Caco-2 (cell line): Measurements from ENCODE around the gene KIF26B. TPM values are rescaled to one million over a fixed set of nuclear protein-coding genes. Genes with fewer than 3 reads are reported as not detected.

Source experiments
- BruUV-seq: library from RNA; stranded (reverse); fragments of 400-500 nt; replicated peaks from 2 replicates; lab custom pipeline; 2021; lab: Mats Ljungman, UMichigan
- CTCF ChIA-PET: fragments of 300-600 bp; sonication (Branson Sonifier 250); formaldehyde crosslinking; loops from one replicate; lab custom pipeline; 2022; ENCODE audit warnings: antibody characterized with exemption; lab: Charles Lee
- POLR2A ChIA-PET: fragments of 300-600 bp; sonication (Branson Sonifier 250); formaldehyde crosslinking; loops from one replicate; lab custom pipeline; 2022; ENCODE audit warnings: antibody characterized with exemption; lab: Charles Lee
- DNase-seq, 2 experiments: peaks; one replicate each; pipeline versions ENCODE4 v3.0.0 to v3.0.0-alpha.2; 2020 to 2022
- H3K27me3 ChIP-seq: replicated peaks from 2 replicates; pipeline ENCODE4 v1.6.0; 2011; ENCODE audit warnings: low read length; ENCODE audit not compliant: control insufficient read depth, insufficient read depth
- H3K36me3 ChIP-seq: 2 replicates; pipeline ENCODE4 v1.5.1; 2011; ENCODE audit warnings: low read length; ENCODE audit not compliant: control insufficient read depth, insufficient read depth
- H3K4me1 ChIP-seq: fragments of 250-450 bp; sonication (Bioruptor Pico); 2 replicates; pipeline ENCODE4 v1.5.1; 2020; ENCODE audit warnings: mild to moderate bottlenecking
- H3K4me3 ChIP-seq: 2 replicates; pipeline ENCODE4 v1.5.1; 2011; ENCODE audit warnings: low read depth, mild to moderate bottlenecking, control low read depth, low read length
- H3K9me3 ChIP-seq: fragments of 250-450 bp; sonication (Bioruptor Pico); 2 replicates; pipeline ENCODE4 v1.5.1; 2020; ENCODE audit warnings: mild to moderate bottlenecking, moderate library complexity
- H3K27ac Mint-ChIP-seq: one replicate; pipeline ENCODE4 v1.8.0; 2022; ENCODE audit warnings: mixed read lengths; ENCODE audit not compliant: unreplicated experiment
- H3K27me3 Mint-ChIP-seq: one replicate; pipeline ENCODE4 v1.8.0; 2022; ENCODE audit warnings: mixed read lengths; ENCODE audit not compliant: insufficient read depth, unreplicated experiment
- H3K36me3 Mint-ChIP-seq: one replicate; pipeline ENCODE4 v1.8.0; 2022; ENCODE audit warnings: mild to moderate bottlenecking, mixed read lengths; ENCODE audit not compliant: insufficient read depth, unreplicated experiment
- H3K4me1 Mint-ChIP-seq: one replicate; pipeline ENCODE4 v1.8.0; 2022; ENCODE audit warnings: low read depth, mixed read lengths; ENCODE audit not compliant: unreplicated experiment
- H3K4me3 Mint-ChIP-seq: one replicate; pipeline ENCODE4 v1.8.0; 2022; ENCODE audit warnings: mild to moderate bottlenecking, moderate library complexity, mixed read lengths; ENCODE audit not compliant: unreplicated experiment
- H3K9me3 Mint-ChIP-seq: one replicate; pipeline ENCODE4 v1.8.0; 2022; ENCODE audit warnings: mixed read lengths; ENCODE audit not compliant: unreplicated experiment
- CTCF ChIP-seq, 2 experiments: fragments of 200-600 bp in 1 of 2; IDR thresholded peaks; 1 replicate in 1 of 2; 2 replicates in 1 of 2; pipeline versions ENCODE4 v1.5.1 to v1.8.0; 2011 to 2022; ENCODE audit warnings: antibody characterized with exemption in 1 of 2, control low read depth in 1 of 2, inconsistent platforms in 1 of 2, low read depth in 1 of 2, low read length in 1 of 2, mild to moderate bottlenecking in 1 of 2, moderate library complexity in 1 of 2; ENCODE audit not compliant: insufficient read depth in 1 of 2, severe bottlenecking in 1 of 2, unreplicated experiment in 1 of 2
- intact Hi-C: fragments of 100-400 bp; cut with micrococcal nuclease; formaldehyde crosslinking; loops from one replicate; pipeline ENCODE4 v1.10.0; 2022; ENCODE audit not compliant: unreplicated experiment
- total RNA-seq: library from RNA; stranded (reverse); gene quantifications from 2 replicates; pipeline ENCODE4 v1.2.3, GENCODE V29; 2022

The KIF26B gene
- total RNA-seq, 1 experiment from 2014 or later = 4.9 TPM

GRCh38 chr1:245684571-245684970 is 529.8 kb downstream of the KIF26B start:
- no TSS peak for BruUV-seq

GRCh38 chr1:245685111-245685810 is 530.5 kb downstream of the KIF26B start:
- TF ChIP-seq CTCF (IDR thresholded peaks at IDR 0.05; ENCODE audit: insufficient read depth in 1 of 2, low read depth in 1 of 2, low read length in 1 of 2, severe bottlenecking in 1 of 2, unreplicated experiment in 1 of 2) = no peak
- H3K27me3 Mint-ChIP-seq = no peaks in the 10 kb centered on the region
- no peak overlapping the region for H3K4me3 Mint-ChIP-seq
- peaks cover 8% of the 10 kb centered on the region for H3K36me3 Mint-ChIP-seq
- no peak for DNase-seq
- intact Hi-C loops = no loop called here
- no TSS peak for BruUV-seq
- peaks cover 1% of the 10 kb centered on the region; the same call in 1 of the 2 replicates for H3K36me3 ChIP-seq
- POLR2A ChIA-PET = no interaction called here
- CTCF ChIA-PET = no interaction called here
- no peak overlapping the region for H3K27ac Mint-ChIP-seq
- no peaks in the 10 kb centered on the region for H3K9me3 Mint-ChIP-seq
- H3K4me1 Mint-ChIP-seq = peaks cover 6% of the 10 kb centered on the region
- H3K9me3 ChIP-seq = no peaks in the 10 kb centered on the region
- peaks cover 12% of the 10 kb centered on the region for H3K4me1 ChIP-seq
- no peak overlapping the region for H3K4me3 ChIP-seq
- H3K27me3 ChIP-seq = no peaks in the 10 kb centered on the region

More at GRCh38 chr1:245684571-245684970, 529.8 kb downstream of the KIF26B start:
- no peak for TF ChIP-seq CTCF (IDR thresholded peaks at IDR 0.05; ENCODE audit: insufficient read depth in 1 of 2, low read depth in 1 of 2, low read length in 1 of 2, severe bottlenecking in 1 of 2, unreplicated experiment in 1 of 2)
- POLR2A ChIA-PET = no interaction called here
- H3K9me3 Mint-ChIP-seq = no peaks in the 10 kb centered on the region
- CTCF ChIA-PET = no interaction called here
- no peak overlapping the region for H3K27ac Mint-ChIP-seq
- H3K36me3 Mint-ChIP-seq = peaks cover 5% of the 10 kb centered on the region
- peaks cover 1% of the 10 kb centered on the region; the same call in 1 of the 2 replicates for H3K36me3 ChIP-seq
- H3K4me1 Mint-ChIP-seq = peaks cover 6% of the 10 kb centered on the region
- no peaks in the 10 kb centered on the region for H3K27me3 Mint-ChIP-seq
- DNase-seq = no peak
- peaks cover 12% of the 10 kb centered on the region for H3K4me1 ChIP-seq
- no peaks in the 10 kb centered on the region for H3K27me3 ChIP-seq
- H3K9me3 ChIP-seq = no peaks in the 10 kb centered on the region
- no peak overlapping the region for H3K4me3 Mint-ChIP-seq
- H3K4me3 ChIP-seq = no peak overlapping the region
- intact Hi-C loops = no loop called here

- BruUV-seq = no TSS peak
- intact Hi-C loops = no loop called here
- Mint-ChIP-seq H3K4me1 (peaks cover 6% of the 10 kb centered on the region), H3K4me3 (no peak overlapping the region), H3K9me3 (no peaks in the 10 kb centered on the region), H3K27me3 (no peaks in the 10 kb centered on the region), H3K27ac (no peak overlapping the region), H3K36me3 (peaks cover 8% of the 10 kb centered on the region)
- peaks cover 1% of the 10 kb centered on the region; the same call in 1 of the 2 replicates for H3K36me3 ChIP-seq
- no peaks in the 10 kb centered on the region for H3K9me3 ChIP-seq
- H3K4me1 ChIP-seq = peaks cover 12% of the 10 kb centered on the region
- H3K27me3 ChIP-seq = no peaks in the 10 kb centered on the region
- H3K4me3 ChIP-seq = no peak overlapping the region
- no peak for TF ChIP-seq CTCF (IDR thresholded peaks at IDR 0.05; ENCODE audit: insufficient read depth in 1 of 2, low read depth in 1 of 2, low read length in 1 of 2, severe bottlenecking in 1 of 2, unreplicated experiment in 1 of 2)
- ChIA-PET POLR2A (no interaction called here), CTCF (no interaction called here)
- DNase-seq = no peak
These were observed 531.2 kb downstream of the KIF26B start for GRCh38 chr1:245686006-245686405.
